ENCODE data around the gene PYGB.
"Not testable (repeated sequence)": the region's sequence is repeated elsewhere in the genome, so short reads cannot be mapped to it uniquely, and the experiment has no call there.

The PYGB gene

DNA sequence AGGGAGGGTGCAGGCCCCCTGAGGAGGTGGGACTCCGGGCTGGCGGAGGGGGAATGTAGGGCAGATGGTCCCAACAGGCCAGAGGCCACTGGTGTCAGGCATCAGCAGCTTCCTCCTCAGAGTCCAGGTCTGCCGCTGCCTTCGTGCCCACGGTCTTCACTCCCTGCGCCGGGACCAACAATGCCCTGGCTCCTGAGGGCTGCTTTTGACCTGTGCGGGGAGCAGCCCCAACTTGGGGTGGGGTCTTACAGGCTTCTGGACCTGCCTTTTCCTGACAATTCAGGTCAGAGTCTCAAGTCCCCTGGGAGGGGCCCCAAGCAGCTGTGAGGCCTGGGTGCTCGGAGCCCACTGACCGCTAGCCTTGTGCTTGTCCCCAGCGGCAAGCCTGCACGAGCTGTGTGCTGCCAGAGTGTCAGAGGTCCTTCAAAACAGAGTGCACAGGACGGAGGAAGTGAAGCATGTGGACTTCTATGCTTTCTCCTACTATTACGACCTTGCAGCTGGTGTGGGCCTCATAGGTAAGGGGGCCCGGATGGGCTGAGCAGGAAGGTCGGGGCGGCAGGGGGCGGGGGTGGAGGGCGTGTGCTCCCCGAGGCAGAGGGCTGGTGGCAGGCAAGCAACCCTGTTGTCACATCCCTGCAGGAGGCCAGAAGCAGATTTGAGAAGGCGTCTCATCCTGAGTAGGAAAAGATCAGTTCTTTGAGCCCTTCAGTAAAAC, 25.3 kb upstream of the PYGB start:
- no peak for ATAC-seq
- H3K27ac Mint-ChIP-seq: no peak overlapping the region
- no peaks in the 10 kb centered on the region for H3K9me3 Mint-ChIP-seq
- no peak for DNase-seq
- H3K4me1 Mint-ChIP-seq: peaks cover 13% of the 10 kb centered on the region
- no peak overlapping the region for H3K4me3 Mint-ChIP-seq
- no peaks in the 10 kb centered on the region for H3K27me3 Mint-ChIP-seq

DNA sequence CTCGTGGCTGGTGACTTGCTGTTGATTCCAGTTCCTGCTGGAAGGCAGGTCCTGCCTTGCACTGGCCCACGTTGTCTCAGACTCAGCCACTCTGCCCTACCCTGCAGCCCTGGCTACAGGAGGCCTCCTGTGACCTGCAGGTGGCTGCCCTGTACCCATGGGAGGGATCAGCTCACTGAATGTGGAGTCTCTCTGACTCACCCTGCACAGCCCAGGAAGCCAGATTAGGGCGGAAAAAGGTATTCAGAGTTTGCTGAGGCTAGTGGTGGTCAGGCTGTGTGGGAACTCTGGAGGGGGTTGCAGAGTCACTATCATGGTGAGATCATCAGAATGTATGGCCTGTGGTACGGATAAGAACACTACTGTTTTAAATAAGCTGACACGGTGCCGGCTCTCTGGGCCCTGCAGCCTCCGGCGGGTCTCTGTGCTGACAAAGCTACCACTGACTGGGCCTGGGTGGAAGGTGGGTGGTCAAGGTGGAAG, 24.7 kb upstream of the PYGB start:
- Mint-ChIP-seq H3K27ac (peak overlapping the region; percentile 80 to 90), H3K4me3 (no peak overlapping the region), H3K27me3 (no peaks in the 10 kb centered on the region), H3K4me1 (peaks cover 13% of the 10 kb centered on the region), H3K9me3 (no peaks in the 10 kb centered on the region)
- DNase-seq: peak in 1 of 2 donors; percentile 69
- ATAC-seq: peak; percentile 94

DNA sequence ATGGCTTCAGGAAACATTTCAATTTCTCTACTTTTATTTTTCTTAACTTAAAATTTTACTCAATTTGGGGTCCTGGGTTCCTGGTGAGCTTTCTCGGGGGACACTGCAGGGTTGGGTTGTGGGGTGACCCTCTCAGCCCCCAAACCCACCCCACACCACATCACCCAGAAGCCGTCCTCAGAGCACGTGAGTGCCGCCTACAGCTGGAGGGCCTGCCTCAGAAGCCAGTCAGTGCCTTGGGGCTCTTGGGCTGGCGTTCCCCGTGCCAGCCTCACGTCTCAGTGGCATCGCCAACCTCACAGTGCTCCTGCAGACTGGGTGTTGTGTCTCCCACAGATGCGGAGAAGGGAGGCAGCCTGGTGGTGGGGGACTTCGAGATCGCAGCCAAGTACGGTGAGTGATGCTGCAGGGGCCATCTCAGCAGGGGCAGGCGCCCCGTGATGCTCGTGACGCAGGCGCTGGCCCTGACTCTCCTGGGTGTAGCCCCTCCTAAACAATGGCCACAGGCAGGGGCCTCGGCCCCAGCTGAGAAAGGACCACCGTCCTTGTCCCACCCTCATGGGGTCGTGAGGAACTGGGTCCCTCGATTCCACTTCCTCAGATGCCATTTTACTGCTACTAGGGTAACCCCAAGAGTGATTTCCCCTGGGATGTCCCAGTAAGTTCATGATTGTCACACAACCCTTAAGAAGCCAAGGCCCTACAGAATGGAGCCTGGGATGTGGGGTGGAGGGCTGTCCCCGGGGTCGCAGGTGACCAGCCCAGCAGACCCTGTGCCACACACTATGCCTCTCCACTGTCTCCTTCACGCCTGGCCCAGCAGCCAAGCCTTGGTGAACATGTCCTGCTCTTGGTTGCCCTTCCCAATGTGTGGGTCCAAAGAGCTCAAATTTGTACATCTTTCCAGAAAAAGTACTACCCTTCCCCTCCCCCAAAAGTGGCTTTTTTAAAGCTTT, 23.8 kb upstream of the PYGB start:
- Mint-ChIP-seq H3K4me3 (no peak overlapping the region), H3K4me1 (peaks cover 13% of the 10 kb centered on the region), H3K27me3 (no peaks in the 10 kb centered on the region), H3K9me3 (no peaks in the 10 kb centered on the region), H3K27ac (peak overlapping the region; percentile 40 to 90)
- DNase-seq (no peak), ATAC-seq (no peak)

DNA sequence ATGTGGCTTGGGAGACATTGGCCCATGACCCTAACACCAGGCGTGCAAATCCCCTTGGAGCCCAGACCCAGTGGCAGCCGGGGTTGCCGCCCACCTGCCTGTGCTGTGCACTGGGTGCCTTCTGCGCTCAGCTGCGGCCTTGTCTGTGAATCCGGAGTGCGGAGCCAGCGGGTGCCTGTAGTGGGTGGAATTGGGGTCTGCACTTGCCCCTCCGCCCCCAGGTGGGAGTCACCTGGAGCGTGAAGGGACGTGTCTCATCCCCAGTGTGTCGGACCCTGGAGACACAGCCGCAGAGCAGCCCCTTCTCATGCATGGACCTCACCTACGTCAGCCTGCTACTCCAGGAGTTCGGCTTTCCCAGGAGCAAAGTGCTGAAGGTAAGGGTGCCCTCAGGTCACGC, 22.9 kb upstream of the PYGB start:
- ATAC-seq (no peak), DNase-seq (no peak)
- Mint-ChIP-seq H3K27ac (no peak overlapping the region), H3K9me3 (no peaks in the 10 kb centered on the region), H3K4me1 (peaks cover 13% of the 10 kb centered on the region), H3K4me3 (no peak overlapping the region), H3K27me3 (no peaks in the 10 kb centered on the region)

DNA sequence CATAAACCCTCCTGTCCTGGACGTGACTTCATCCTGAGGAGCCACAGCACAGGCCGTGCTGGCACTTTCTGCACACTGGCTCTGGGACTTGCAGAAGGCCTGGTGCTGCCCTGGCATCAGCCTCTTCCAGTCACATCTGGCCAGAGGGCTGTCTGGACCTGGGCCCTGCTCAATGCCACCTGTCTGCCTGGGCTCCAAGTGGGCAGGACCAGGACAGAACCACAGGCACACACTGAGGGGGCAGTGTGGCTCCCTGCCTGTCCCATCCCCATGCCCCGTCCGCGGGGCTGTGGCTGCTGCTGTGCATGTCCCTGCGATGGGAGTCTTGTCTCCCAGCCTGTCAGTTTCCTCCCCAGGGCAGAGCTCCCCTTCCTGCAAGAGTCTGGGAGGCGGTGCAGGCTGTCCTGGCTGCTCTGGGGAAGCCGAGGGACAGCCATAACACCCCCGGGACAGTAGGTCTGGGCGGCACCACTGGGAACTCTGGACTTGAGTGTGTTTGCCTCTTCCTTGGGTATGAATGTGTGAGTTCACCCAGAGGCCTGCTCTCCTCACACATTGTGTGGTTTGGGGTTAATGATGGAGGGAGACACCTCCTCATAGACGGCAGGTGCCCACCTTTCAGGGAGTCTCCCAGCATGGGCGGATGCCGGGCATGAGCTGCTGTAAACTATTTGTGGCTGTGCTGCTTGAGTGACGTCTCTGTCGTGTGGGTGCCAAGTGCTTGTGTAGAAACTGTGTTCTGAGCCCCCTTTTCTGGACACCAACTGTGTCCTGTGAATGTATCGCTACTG, 22.0 kb upstream of the PYGB start:
- Mint-ChIP-seq H3K27ac (peak overlapping the region in 1 of 2 donors; percentile 48), H3K9me3 (no peaks in the 10 kb centered on the region), H3K27me3 (no peaks in the 10 kb centered on the region), H3K4me1 (peaks cover 13% of the 10 kb centered on the region), H3K4me3 (no peak overlapping the region)
- DNase-seq (no peak), ATAC-seq (no peak)

DNA sequence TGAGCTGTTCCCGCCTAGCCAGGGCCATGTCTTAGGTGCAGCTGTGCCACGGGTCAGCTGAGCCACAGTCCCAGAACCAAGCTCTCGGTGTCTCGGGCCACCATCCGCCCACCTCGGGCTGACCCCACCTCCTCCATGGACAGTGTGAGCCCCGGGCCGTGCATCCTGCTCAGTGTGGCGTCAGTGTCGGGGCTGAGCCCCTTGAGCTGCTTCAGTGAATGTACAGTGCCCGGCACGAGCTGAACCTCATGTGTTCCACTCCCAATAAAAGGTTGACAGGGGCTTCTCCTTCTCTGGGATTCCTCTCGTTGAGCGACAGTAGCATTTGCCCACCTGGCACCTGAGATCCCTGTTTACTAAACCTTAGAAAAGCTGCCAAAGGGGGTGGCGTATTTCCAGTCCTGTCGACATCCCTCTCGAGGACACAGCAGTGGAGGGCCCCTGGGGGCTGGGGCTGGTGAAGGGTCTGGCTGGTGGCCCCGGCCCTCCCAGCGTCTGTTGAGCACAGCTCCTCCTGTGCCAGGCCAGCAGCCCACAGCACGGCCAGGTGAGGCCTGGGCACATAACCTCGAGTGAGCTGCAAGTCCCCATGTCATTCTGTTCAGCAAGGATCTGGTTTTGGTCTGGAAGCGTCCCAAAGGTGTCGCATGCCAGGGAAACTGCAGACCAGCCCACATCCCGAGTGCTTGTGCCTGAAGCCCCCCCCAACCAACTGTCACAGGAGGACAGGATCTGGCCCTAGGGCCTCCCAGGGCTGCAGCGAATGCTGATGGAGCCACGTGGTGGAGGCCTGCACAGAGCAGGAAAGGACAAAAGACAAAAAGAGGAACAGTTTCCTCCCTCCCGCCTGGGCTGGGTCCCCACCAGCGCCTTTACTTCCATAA, 21.2 kb upstream of the PYGB start:
- DNase-seq (no peak), ATAC-seq (no peak)

DNA sequence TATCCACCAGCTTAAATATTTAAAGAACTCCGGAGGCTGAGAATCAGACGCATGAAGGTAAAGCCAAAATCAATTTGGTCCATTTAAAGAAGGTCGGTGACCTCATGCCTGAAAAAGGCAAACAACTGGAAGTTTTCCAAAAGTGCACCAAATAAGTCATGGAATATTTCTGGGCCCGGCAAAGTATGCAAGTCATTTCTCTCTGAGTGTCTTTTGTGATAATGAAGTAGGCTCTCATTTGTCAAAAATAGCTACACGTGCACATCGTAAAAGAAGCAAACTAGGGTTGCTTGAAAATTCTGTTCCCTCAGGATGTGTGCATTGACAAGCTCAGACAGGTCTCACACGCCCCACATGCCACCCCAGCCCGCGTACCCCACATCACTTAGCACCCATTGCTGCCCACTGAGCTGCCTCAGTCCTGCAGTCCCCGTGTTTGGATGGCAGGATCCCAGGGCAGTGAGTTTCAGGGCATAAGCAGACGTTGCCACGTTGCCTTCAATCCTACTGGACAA, 20.5 kb upstream of the PYGB start:
- peak overlapping the region in 1 of 2 donors; percentile 40 for H3K27ac Mint-ChIP-seq
- ATAC-seq (no peak), DNase-seq (no peak)
- H3K4me3 Mint-ChIP-seq: no peak overlapping the region
- peaks cover 13% of the 10 kb centered on the region for H3K4me1 Mint-ChIP-seq
- no peaks in the 10 kb centered on the region for H3K27me3 Mint-ChIP-seq
- no peaks in the 10 kb centered on the region for H3K9me3 Mint-ChIP-seq

More for the DNA sequence above, 21.2 kb upstream of the PYGB start:
- Mint-ChIP-seq H3K27me3 (no peaks in the 10 kb centered on the region), H3K4me3 (no peak overlapping the region), H3K4me1 (peaks cover 13% of the 10 kb centered on the region), H3K27ac (no peak overlapping the region), H3K9me3 (no peaks in the 10 kb centered on the region)

DNA sequence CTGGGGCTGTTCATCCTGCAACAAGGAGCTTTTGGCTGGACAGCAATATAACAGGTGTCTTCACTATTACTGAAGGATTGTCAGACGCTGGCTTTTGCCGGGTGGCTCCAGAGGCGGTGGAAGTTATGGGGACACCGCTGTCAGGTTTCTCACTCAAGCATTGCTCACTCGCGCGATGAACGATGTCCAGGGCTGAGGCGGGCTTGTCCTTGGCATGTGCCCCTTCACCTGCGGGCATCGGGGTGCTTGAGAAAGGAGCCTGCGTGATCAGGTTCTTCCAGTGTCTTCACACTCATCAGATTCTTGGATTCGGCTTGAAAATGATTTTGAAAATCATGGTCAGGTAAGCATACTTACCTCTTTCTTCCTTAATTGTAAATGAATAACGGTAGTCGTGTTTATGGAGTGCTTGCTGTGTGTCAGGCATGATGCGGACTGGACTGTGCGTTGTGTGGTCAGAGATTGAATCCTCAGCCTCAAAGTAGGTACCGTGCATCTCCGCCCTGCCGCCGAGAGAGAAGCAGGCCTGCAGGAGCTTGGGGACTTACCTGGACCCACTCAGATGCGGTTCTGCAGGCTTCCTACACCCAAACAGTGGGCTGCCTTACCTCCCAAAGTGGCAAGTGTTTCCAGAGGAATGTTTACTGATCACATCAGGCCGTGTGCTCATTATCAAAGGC, 18.3 kb upstream of the PYGB start:
- Mint-ChIP-seq H3K4me1 (no peaks in the 10 kb centered on the region), H3K27me3 (peaks cover 6% of the 10 kb centered on the region), H3K9me3 (no peaks in the 10 kb centered on the region), H3K27ac (peak overlapping the region in 1 of 2 donors; percentile 69), H3K4me3 (no peak overlapping the region)
- no peak for DNase-seq
- ATAC-seq: no peak

DNA sequence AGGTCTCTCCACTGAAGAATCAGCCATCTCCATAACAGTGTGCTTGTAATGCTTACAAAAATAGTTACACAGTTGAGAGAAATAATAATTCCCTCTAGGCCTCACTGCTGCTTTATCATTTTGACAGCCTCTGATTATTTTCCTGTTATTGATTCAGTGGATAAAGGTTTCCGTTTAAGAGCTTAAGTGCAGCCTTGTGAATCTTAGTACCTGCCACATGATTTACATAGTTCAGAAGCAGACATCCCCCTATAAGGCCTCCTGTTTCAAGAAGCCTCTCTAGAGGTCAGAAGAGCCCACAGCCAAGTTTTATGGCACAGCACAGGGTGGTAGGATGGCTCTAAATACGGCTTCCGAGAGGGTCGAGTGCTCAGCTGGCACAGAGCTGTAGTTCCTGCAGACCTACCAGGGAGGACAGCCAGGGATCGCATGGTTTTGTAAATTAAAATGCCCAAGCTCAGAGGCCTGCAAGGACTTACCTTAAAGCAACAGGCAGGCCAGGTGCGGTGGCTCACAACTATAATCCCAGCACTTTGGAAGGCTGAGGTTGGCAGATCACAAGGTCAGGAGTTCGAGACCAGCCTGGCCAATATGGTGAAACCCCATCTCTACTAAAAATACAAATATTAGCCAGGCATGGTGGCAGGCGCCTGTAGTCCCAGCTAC, 17.6 kb upstream of the PYGB start:
- DNase-seq (no peak), ATAC-seq (no peak)
- peaks cover 10% of the 10 kb centered on the region for H3K27me3 Mint-ChIP-seq
- H3K9me3 Mint-ChIP-seq: no peaks in the 10 kb centered on the region
- H3K4me1 Mint-ChIP-seq: no peaks in the 10 kb centered on the region
- H3K27ac Mint-ChIP-seq: no peak overlapping the region
- H3K4me3 Mint-ChIP-seq: no peak overlapping the region

DNA sequence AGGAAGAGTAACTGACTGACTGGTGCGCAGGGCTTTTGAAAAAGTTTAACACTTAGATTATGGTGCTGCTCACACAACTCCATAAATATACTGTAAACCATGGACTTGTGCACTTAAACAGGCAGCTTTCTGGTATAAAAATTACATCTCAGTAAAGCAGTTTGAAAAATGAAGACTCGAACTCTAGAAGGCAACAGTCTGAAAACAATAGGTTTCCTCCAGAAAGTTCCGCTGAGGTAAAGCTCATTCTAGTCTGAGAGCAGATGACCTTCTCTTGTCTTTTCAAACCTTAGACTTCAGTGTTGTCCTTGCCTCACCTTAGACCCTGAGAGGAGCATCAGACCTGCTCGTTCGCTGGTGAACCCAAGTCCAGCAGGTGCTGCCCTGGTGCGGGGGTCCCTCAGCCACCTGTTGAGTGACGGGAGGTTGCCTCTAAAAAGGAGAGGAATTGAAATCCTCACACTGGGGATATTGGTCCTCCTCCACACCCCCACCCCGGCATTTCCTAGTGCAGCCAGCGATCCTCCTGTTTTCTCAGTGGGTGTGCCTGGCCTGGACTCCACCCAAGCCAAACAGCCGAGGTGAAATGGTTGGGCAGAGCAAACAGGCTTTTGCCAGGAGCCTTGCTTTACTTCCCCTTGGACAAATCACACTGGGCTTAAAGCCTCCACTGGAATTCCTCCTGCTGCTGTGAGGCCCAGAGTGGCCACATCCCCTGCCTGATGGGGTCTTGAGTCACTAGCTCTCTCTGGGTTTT, 14.7 kb upstream of the PYGB start:
- no peak for DNase-seq
- ATAC-seq: no peak
- peaks cover 27% of the 10 kb centered on the region for H3K27me3 Mint-ChIP-seq
- H3K4me1 Mint-ChIP-seq: peaks cover 16% of the 10 kb centered on the region
- no peaks in the 10 kb centered on the region for H3K9me3 Mint-ChIP-seq
- peak overlapping the region in 1 of 2 donors; percentile 82 for H3K27ac Mint-ChIP-seq
- H3K4me3 Mint-ChIP-seq: no peak overlapping the region

DNA sequence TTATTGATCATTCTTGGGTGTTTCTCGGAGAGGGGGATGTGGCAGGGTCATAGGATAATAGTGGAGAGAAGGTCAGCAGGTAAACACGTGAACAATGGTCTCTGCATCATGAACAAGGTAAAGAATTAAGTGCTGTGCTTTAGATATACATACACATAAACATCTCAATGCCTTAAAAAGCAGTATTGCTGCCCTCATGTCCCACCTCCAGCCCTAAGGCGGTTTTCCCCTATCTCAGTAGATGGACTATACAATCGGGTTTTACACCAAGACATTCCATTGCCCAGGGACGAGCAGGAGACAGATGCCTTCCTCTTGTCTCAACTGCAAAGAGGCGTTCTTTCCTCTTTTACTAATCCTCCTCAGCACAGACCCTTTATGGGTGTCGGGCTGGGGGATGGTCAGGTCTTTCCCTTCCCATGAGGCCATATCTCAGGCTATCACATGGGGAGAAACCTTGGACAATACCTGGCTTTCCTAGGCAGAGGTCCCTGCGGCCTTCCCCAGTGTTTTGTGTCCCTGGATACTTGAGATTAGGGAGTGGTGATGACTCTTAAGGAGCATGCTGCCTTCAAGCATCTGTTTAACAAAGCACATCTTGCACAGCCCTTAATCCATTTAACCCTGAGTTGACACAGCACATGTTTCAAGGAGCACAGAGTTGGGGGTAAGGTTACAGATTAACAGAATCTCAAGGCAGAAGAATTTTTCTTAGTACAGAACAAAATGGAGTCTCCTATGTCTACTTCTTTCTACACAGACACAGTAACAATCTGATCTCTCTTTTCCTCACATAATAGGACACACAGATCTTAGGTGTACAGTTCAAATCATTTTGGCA, 13.7 kb upstream of the PYGB start:
- not testable (repeated sequence) for H3K4me3 Mint-ChIP-seq, DNase-seq, ATAC-seq, H3K9me3 Mint-ChIP-seq
- peak overlapping the region in 1 of 2 donors; percentile 8 for H3K27ac Mint-ChIP-seq
- H3K27me3 Mint-ChIP-seq: peaks cover 27% of the 10 kb centered on the region
- peaks cover 27% of the 10 kb centered on the region for H3K4me1 Mint-ChIP-seq

Measured in stimulated activated naive CD8-positive, alpha-beta T cell treated with anti-CD3 and anti-CD28 coated beads, Interleukin-15, amount 100 ng/mL, for 72 hours (primary cell).